ENCODE data around the gene ZBTB17. TPM values are rescaled to one million over a fixed set of nuclear protein-coding genes. Genes with fewer than 3 reads are reported as not detected.

ZBTB17 gene
- total RNA-seq, result 36.6 TPM

GRCh38 chr1:15975805-15976680 lies at the start of gene ZBTB17:
Gene ZBTB17, minus strand, starts transcription at chr1:15976101. Its CDS starts 27,606 bp downstream, at chr1:15948495.

GRCh38 chr1:16021681-16022080 lies 45.8 kb upstream of the ZBTB17 start, which contains the start of gene CLCNKA:
Gene CLCNKA, plus strand, starts transcription at chr1:16022036. Its CDS starts 584 bp downstream, at chr1:16022620.

GRCh38 chr1:16017461-16018303 lies 41.8 kb upstream of the ZBTB17 start, which contains the start of gene HSPB7:
Gene HSPB7, minus strand, starts transcription at chr1:16018043. Its CDS starts 80 bp downstream, at chr1:16017963.

Small RNAs within 50 kb of the gene (small RNA-seq; reads per million reads assigned to genes)
- gene AL034555.1 (ENCODE audit: low replicate concordance) (not detected), gene AL355994.1 (ENCODE audit: low replicate concordance) (not detected), gene AL355994.5 (ENCODE audit: low replicate concordance) (not detected)

Other genes starting within 250 kb of the ZBTB17 start
- 3.4 TPM for gene SLC25A34, start 239.8 kb downstream of the ZBTB17 start, total RNA-seq
- gene TMEM82, start 233.6 kb downstream of the ZBTB17 start, total RNA-seq, result 2.5 TPM
- 91.0 TPM for gene FBLIM1, start 217.3 kb downstream of the ZBTB17 start, total RNA-seq
- 4.7 TPM for gene UQCRHL, start 168.5 kb downstream of the ZBTB17 start, total RNA-seq
- gene SPEN, start 128.4 kb downstream of the ZBTB17 start, total RNA-seq, result 59.6 TPM
- 0.12 TPM for gene SRARP, start 28.1 kb upstream of the ZBTB17 start, total RNA-seq
- 7.3 TPM for gene HSPB7, start 41.9 kb upstream of the ZBTB17 start, total RNA-seq
- gene CLCNKA, start 45.9 kb upstream of the ZBTB17 start, total RNA-seq, result 20.8 TPM
- gene CLCNKB, start 67.7 kb upstream of the ZBTB17 start, total RNA-seq, result 73.2 TPM
- gene FAM131C, start 97.5 kb upstream of the ZBTB17 start, total RNA-seq, result 1.7 TPM
- gene EPHA2, start 180.0 kb upstream of the ZBTB17 start, total RNA-seq, result 32.3 TPM
- gene ARHGEF19, start 236.6 kb upstream of the ZBTB17 start, total RNA-seq, result 12.1 TPM

Data from metanephros (tissue), 2 donors.